HepG2 (cell line): Measurements from ENCODE around the gene ARFGAP3. TPM values are rescaled to one million over a fixed set of nuclear protein-coding genes. Genes with fewer than 3 reads are reported as not detected.
A peak's percentile ranks its signal among the peaks of the same experiment; 100 is the strongest.

ENCODE experiments used
- BHLHE40 ChIP-seq: IDR thresholded peaks from 2 replicates; pipeline ENCODE4 v1.6.1; 2011; ENCODE audit warnings: low read length, improper control_type of control experiment
- GATAD2A ChIP-seq: IDR thresholded peaks from 2 replicates; pipeline ENCODE4 v1.6.1; 2016
- GPN1 ChIP-seq: sonication (generic); formaldehyde crosslinking; IDR thresholded peaks from 2 replicates; pipeline ENCODE4 v1.5.1; 2020; ENCODE audit warnings: missing genetic modification reagents, borderline replicate concordance
- HDAC6 ChIP-seq: fragments of 200-600 bp; sonication (generic); IDR thresholded peaks from 2 replicates; pipeline ENCODE4 v1.7.0; 2017; ENCODE audit warnings: mild to moderate bottlenecking, antibody characterized with exemption, low read length, low read depth
- MXI1 ChIP-seq: IDR thresholded peaks from 3 replicates; pipeline ENCODE4 v1.6.1; 2012; ENCODE audit warnings: low read depth, low read length, inconsistent platforms, borderline replicate concordance
- NONO ChIP-seq, 2 experiments: fragments of 450-650 bp in 1 of 2; sonication (generic) in 1 of 2; formaldehyde crosslinking in 1 of 2; IDR thresholded peaks in 1 of 2; conservative IDR thresholded peaks in 1 of 2; 2 replicates each; pipeline versions ENCODE4 v1.6.1 to v1.8.0; 2017 to 2022; ENCODE audit warnings: mild to moderate bottlenecking in 1 of 2, missing genetic modification reagents in 1 of 2, moderate library complexity in 1 of 2
- NR2F2 ChIP-seq: IDR thresholded peaks from 2 replicates; pipeline ENCODE4 v1.6.1; 2012; ENCODE audit warnings: low read depth, inconsistent platforms, borderline replicate concordance
- PRMT3 ChIP-seq: sonication (generic); formaldehyde crosslinking; IDR thresholded peaks from 2 replicates; pipeline ENCODE4 v1.8.1; 2022; ENCODE audit warnings: low read depth, mild to moderate bottlenecking, moderate library complexity, missing genetic modification reagents, borderline replicate concordance
- RCOR2 ChIP-seq: IDR thresholded peaks from 2 replicates; pipeline ENCODE4 v1.6.1; 2016; ENCODE audit warnings: missing biosample characterization, missing genetic modification reagents
- SKIL ChIP-seq: sonication (generic); formaldehyde crosslinking; IDR thresholded peaks from 2 replicates; pipeline ENCODE4 v1.8.0; 2022; ENCODE audit warnings: missing genetic modification reagents, mild to moderate bottlenecking, moderate library complexity, borderline replicate concordance
- TEAD3 ChIP-seq: optimal IDR thresholded peaks from 2 replicates; pipeline ENCODE3; 2016; ENCODE audit warnings: borderline replicate concordance
- THAP11 ChIP-seq: IDR thresholded peaks from 2 replicates; pipeline ENCODE4 v1.6.1; 2016; ENCODE audit warnings: missing biosample characterization, missing genetic modification reagents
- ZBTB39 ChIP-seq: sonication (generic); formaldehyde crosslinking; IDR thresholded peaks from 2 replicates; pipeline ENCODE4 v1.5.0; 2020; ENCODE audit warnings: missing genetic modification reagents
- ZMAT5 ChIP-seq: sonication (generic); formaldehyde crosslinking; IDR thresholded peaks from 2 replicates; pipeline ENCODE4 v1.5.0; 2020; ENCODE audit warnings: mild to moderate bottlenecking, low read depth, missing genetic modification reagents, borderline replicate concordance
- ZNF407 ChIP-seq: sonication (generic); formaldehyde crosslinking; IDR thresholded peaks from one replicate; pipeline ENCODE4 v1.5.1; 2020; ENCODE audit warnings: mild to moderate bottlenecking, missing genetic modification reagents; ENCODE audit errors: not compliant biosample characterization
- ZNF841 ChIP-seq: sonication (generic); formaldehyde crosslinking; IDR thresholded peaks from 2 replicates; pipeline ENCODE4 v1.8.1; 2023; ENCODE audit warnings: missing genetic modification reagents, borderline replicate concordance
- polyA plus RNA-seq, 8 experiments: library from polyadenylated mRNA; depleted of rRNA in 3 of 8; stranded (reverse) in 7 of 8; unstranded in 1 of 8; fragments of >200 nt; fragmentation: Illumina TruSeq in 4 of 8; extraction: Trizol in 4 of 8; gene quantifications; 2 replicates each; pipeline versions ENCODE4 v1.2.1 to v1.2.3, GENCODE V29; 2011 to 2016; ENCODE audit warnings: low read depth in 4 of 8, missing spikeins in 1 of 8, mixed read lengths in 1 of 8; ENCODE audit not compliant: insufficient read depth in 1 of 8
- total RNA-seq, 5 experiments: library from RNA; depleted of rRNA; stranded (reverse); fragments of >200 nt; fragmentation: Illumina TruSeq; extraction: Trizol; gene quantifications; 2 replicates each; pipeline ENCODE4 v1.2.3, GENCODE V29; 2016; ENCODE audit warnings: low read depth in 1 of 5

ARFGAP3 gene
- total and polyA plus RNA-seq, 2 of the 13 experiments (the other 11 are each of a cell fraction or from before 2014, with no cell fraction given), result 41.7 to 61.6 TPM

- no peak for TF ChIP-seq ZNF841 (CRISPR knock-in tag)
- TF ChIP-seq ZMAT5 (CRISPR knock-in tag), result no peak
- peak; percentile 84; the same call in 2 of the 3 replicates for TF ChIP-seq MXI1
- TF ChIP-seq GATAD2A (CRISPR knock-in tag), result peak; percentile 97
- peak; percentile 98 for TF ChIP-seq SKIL
- no peak for TF ChIP-seq GPN1 (CRISPR knock-in tag)
- no peak for TF ChIP-seq HDAC6
- TF ChIP-seq ZNF407 (CRISPR knock-in tag), result peak; percentile 62
- no peak for TF ChIP-seq BHLHE40
- peak; percentile 91 for TF ChIP-seq TEAD3
- TF ChIP-seq ZBTB39 (CRISPR knock-in tag), result no peak
- TF ChIP-seq RCOR2 (CRISPR knock-in tag), result peak; percentile 87
- no peak for TF ChIP-seq NONO (IDR thresholded peaks at IDR 0.05)
- peak; percentile 95 for TF ChIP-seq NONO (CRISPR knock-in tag; conservative IDR thresholded peaks at IDR 0.05)
- peak; percentile 85 for TF ChIP-seq THAP11
- TF ChIP-seq NR2F2, result peak; percentile 88; the same call in 1 of the 2 replicates
- no peak for TF ChIP-seq PRMT3
These were observed 56.4 kb downstream of the ARFGAP3 start (continued) for GRCh38 chr22:42800451-42801251.
